Skin of body (tissue), 2 donors: ENCODE data around the gene SERPINA3. TPM values are rescaled to one million over a fixed set of nuclear protein-coding genes. Genes with fewer than 3 reads are reported as not detected.
"Not testable (repeated sequence)": the region's sequence is repeated elsewhere in the genome, so short reads cannot be mapped to it uniquely, and the experiment has no call there.

Experiments
- DNase-seq: peaks from one replicate; lab custom pipeline; 2025; lab: John Stamatoyannopoulos, UW
- total RNA-seq: library from RNA; depleted of rRNA; stranded (reverse); fragments of >200 nt; gene quantifications from one replicate; pipeline ENCODE4 v1.2.3, GENCODE V29; 2014

SERPINA3 gene
- total RNA-seq, 1 donor from 2014 or later, result 14.0 TPM

DNA sequence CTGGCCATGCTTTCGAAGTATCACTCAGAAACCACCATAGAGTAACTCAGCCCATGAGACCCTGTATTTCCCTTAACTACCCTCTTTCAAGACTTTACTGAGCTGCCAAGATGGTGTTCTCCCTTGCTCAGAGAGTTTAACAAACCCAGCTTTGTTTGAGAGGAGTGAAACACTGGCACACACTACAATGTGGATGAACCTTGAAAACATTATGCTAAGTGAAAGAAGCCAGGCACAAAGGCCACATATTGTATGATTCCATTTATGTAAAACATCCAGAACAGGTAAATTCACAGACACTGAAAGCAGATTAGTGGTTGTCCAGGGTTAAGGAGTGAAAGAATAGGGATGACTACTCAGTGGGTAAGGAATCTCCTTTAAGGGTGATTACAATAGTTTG, 18.9 kb downstream of the SERPINA3 start:
- no peak for DNase-seq

GRCh38 chr14:94631536-94632304, 19.5 kb downstream of the SERPINA3 start:
- no peak for DNase-seq

- no peak for DNase-seq
These were observed 20.1 kb downstream of the SERPINA3 start for GRCh38 chr14:94632305-94632590.

GRCh38 chr14:94633121-94633520, 20.9 kb downstream of the SERPINA3 start:
- DNase-seq, result no peak

DNA sequence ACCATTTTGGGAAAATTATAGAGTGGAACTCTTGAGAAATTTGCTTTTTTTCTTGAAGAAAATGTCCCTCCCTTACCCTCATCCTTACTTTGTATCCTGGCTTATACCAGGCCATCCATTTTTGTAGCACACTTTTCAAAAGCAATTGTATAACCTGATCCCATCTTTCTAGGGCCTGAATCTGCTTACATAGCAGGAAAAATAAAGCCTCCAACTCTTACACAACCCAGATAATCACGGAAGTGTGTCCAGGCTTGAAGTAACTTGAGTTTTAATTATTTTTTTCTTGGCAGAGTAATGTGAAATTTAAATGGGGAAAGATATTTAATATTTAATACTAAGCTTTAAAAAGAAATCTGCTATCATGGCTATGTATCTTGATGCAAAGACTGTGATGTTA, 23.0 kb downstream of the SERPINA3 start:
- DNase-seq, result no peak

DNA sequence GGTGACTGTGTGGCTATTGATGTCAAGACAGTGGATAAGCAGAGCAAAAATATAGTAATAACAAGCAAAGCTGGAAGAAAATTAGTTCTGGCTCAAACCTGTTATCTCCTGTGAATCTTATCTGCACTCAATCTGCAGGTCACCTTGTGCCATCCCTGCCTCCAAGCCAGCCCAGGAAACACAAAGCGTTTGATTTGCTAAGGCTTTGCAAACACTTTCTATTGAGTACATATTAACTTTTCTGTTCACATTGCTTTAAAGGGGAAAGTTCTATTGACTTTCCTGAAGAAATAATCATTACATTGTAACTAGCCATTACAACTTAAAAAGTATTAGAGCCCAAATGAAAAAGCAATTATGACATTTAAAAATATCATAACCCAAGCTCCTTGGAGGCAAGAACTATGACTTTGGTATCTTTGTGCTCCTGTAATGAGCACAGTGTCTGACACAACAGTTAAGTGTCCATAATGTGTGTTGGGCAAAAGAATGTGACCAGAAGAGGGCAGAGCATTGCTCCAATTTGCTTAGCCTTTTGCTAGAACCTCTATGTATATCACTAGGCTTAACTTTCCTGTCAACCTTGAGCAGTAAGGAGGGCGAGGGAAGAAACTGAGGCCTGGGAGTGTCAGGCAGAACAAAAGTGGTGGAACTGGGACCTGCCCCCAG, 24.7 kb downstream of the SERPINA3 start:
- no peak for DNase-seq

- DNase-seq, result not testable (repeated sequence)
These were observed 25.6 kb downstream of the SERPINA3 start for GRCh38 chr14:94637814-94638213.

DNA sequence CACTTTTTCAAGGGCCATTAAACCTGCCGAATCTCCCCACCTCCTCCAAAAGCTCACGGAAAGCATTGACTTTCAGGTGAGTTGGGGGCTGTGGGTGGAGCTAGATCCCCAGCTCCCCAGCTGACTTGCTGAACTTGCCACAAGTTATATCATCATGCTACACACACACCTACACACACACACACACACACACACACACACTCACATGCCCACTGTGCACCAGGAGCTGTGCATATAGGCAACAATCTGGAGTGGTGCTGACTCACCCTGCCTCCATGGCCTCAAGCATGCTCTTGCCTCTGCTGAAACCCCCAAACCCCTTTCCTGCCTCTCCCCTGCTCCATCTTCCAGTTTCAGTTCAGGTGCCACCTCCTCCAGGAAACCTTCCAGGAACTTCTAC, 26.1 kb downstream of the SERPINA3 start:
- no peak for DNase-seq

GRCh38 chr14:94638961-94639817, 27.0 kb downstream of the SERPINA3 start:
- no peak for DNase-seq

GRCh38 chr14:94640721-94641631, 28.8 kb downstream of the SERPINA3 start:
- no peak for DNase-seq

DNA sequence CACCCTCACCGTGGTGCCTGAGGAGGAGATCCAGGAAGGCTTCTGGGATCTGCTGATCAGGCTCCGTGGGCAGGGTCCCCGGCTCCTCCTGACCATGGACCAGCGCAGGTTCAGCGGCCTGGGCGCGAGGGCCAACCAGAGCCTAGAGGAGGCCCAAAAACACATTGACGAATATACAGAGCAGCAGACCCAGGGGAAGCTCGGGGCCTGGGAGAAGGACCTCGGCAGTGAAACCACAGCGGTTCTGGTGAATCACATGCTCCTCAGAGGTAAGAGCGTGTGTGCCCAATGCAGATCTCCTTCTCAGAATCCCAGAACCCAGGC, 29.4 kb downstream of the SERPINA3 start:
- no peak for DNase-seq

DNA sequence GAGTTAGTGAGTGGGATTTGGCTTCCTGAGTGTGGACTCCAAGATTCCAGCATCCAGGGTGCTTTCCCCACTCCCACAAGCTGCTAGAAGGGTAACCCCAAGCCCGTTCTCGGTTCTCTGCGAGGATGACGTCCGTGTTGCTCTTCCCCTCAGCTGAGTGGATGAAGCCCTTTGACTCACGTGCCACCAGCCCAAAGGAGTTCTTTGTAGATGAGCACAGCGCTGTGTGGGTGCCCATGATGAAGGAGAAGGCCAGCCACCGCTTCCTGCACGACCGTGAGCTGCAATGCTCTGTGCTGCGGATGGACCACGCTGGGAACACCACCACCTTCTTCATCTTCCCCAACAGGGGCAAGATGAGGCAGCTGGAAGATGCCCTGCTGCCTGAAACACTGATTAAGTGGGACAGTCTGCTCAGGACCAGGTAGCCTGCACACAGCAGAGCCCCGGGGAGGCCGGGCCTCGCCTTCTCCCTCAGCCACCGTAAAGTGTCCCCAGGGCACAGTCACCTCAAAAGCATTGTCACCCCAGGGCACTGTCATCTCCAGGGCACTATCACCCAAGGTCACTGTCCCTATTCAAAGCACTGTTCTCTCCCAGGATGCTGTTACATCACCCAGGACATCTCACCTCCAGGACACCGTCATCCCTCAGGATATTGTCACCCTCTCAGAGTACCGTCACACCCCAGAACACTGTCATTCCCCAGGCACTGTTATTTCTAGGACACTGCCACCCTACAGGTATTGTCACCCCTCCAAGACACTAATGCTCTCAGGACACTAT, 31.3 kb downstream of the SERPINA3 start:
- DNase-seq, result no peak

DNA sequence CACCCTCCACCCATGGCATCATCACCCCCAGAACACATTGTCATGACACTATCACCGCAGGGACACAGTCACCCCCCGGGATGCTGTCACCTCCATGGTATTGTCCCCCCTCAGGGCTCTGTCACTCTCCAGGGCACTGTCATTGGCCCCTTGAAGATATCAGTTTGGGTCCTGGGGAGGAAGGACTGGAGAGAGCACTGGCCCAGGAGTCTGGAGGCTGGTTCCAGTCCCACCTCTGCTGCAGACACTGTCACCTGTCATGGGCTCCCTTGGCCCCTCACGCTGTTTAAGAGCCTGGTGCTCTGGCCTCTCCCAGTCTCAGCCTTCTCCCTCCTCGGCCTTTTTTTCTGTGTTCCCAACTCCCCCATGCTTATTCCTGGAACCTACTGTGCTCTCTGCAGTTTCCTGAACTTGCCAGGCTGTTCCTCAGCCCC, 31.9 kb downstream of the SERPINA3 start:
- DNase-seq, result no peak

DNA sequence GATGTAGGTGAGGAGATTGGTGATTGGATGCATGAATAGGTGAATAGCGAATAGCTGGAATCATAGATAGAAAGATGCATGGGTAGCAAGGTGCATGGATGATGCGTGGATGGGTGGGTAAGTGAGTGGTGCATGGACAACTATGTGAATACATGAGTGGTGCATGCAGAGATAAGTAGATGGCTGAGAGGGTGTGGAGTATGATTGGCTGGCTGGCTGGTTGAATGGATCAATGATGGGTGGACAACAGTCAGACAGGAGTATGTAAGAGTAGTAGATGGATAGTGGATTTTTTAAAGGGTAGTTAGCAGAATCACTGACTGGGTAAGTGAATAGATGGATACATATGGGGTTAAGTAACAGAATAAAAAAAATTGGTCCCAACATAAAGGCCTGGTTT, 33.9 kb downstream of the SERPINA3 start:
- DNase-seq, result no peak

GRCh38 chr14:94646481-94646880, 34.3 kb downstream of the SERPINA3 start:
- DNase-seq, result no peak

DNA sequence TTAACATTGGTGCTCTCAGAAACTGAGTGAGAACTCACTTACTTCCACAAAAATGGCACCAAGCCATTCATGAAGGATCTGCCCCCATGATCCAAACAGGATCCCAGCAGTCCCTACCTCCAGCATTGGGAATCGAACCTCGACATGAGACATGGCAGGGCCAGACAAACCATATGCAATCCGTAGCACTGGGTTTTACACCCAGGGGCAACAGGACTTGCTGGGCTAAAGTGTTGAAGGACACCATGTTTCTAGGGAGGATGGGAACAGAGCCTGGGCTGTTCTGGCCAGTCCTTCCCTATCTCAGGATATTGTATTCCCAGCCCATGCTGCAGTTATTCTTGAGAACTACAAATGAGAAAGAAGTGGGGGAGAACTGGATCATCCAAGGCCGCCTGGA, 36.6 kb downstream of the SERPINA3 start:
- DNase-seq, result no peak

DNA sequence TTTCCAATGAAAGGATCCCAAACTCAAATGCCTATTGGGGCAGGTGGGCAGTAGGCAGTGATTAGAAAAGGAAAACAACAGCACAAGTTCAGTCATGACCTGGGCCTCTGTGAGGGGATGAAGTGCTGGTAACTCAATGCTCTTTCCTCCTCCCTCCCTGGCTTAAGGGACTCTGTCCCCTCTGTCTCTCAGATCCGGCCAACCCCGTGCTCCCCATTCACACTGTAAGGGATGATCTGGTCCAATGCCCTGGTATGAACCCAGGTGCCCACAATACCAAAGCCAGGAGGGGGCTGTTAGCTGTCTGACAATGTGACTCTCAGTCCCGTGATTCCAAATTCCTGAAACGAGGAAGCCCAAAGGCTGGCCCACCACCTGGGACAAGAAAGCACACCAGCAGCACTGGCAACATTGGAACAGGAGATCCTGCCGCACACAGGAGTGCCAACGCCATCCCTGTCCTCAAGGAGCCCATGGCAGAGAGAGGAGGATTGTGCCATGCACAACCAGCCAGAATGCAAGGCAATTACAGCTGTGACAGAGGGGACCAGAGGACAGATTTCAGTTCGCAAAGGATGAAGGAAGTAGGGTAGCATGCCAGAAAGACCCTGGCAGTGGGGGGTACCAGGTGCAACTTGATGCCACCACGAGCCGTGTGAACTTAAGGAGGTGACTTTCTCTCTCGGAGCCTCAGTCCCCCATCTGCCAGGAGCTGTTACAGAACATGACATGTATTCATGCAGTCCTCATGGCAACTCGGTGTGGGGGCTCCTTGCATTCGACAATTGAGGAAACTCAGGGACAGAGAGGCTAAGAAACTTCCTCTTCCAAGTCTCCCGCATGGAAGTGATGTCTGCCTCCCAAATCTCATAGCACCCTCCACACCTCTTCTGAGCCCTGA, 37.6 kb downstream of the SERPINA3 start:
- DNase-seq, result no peak

GRCh38 chr14:94650444-94650775, 38.2 kb downstream of the SERPINA3 start:
- no peak for DNase-seq
